Vagina (tissue), 2 donors: Measurements from ENCODE around the gene TRAPPC14. TPM values are rescaled to one million over a fixed set of nuclear protein-coding genes. Genes with fewer than 3 reads are reported as not detected.

Experiments used
- DNase-seq, 2 donors: peaks; one replicate each; pipeline ENCODE4 v3.0.0-alpha.2; 2017; ENCODE audit errors: extremely low spot score in 2 of 2
- H3K27ac ChIP-seq: fragments of 200-600 bp; sonication (generic); one replicate; pipeline ENCODE4 v1.5.1; 2019
- H3K27me3 ChIP-seq: fragments of 200-600 bp; sonication (generic); one replicate; pipeline ENCODE4 v1.5.1; 2019
- H3K36me3 ChIP-seq, 2 donors: fragments of 200-600 bp; sonication (generic); one replicate each; pipeline ENCODE4 v1.5.1; 2017 to 2019
- H3K4me1 ChIP-seq: fragments of 200-600 bp; sonication (generic); one replicate; pipeline ENCODE4 v1.5.1; 2019
- H3K4me3 ChIP-seq, 2 donors: fragments of 200-600 bp; sonication (generic); 1 replicate in 1 of 2; 2 replicates in 1 of 2; pipeline ENCODE4 v1.5.1; 2016 to 2019
- H3K9me3 ChIP-seq: fragments of 200-600 bp; sonication (generic); one replicate; pipeline ENCODE4 v1.5.1; 2019
- POLR2A ChIP-seq, 2 donors: fragments of 450-650 bp; IDR thresholded peaks; one replicate each; pipeline ENCODE4 v1.6.1; 2017; ENCODE audit warnings: antibody characterized with exemption in 2 of 2, mild to moderate bottlenecking in 2 of 2, moderate library complexity in 2 of 2
- POLR2AphosphoS5 ChIP-seq, 2 donors: sonication (generic); formaldehyde crosslinking; IDR thresholded peaks; one replicate each; pipeline ENCODE4 v1.9.0; 2017; ENCODE audit warnings: antibody characterized with exemption in 2 of 2, mild to moderate bottlenecking in 2 of 2, low read depth in 1 of 2; ENCODE audit not compliant: insufficient read depth in 1 of 2
- intact Hi-C: fragments of 100-400 bp; cut with DNase I; formaldehyde crosslinking; loops from one replicate; pipeline ENCODE4 v1.15.1; 2023
- total RNA-seq: library from RNA; depleted of rRNA; stranded (reverse); fragments of >200 nt; gene quantifications from one replicate; pipeline ENCODE4 v1.2.3, GENCODE V29; 2016
- TF ChIP-seq, protein P1 (sequence below), 3 experiments: fragments of 450-650 bp in 2 of 3; fragments of 200-600 bp in 1 of 3; sonication (generic) in 1 of 3; IDR thresholded peaks; one replicate each; pipeline ENCODE4 v1.5.1; 2017 to 2019; ENCODE audit warnings: antibody characterized with exemption in 3 of 3, mild to moderate bottlenecking in 2 of 3, moderate library complexity in 2 of 3

Gene TRAPPC14
- total RNA-seq, 1 donor from 2014 or later: 18.2 TPM

DNA sequence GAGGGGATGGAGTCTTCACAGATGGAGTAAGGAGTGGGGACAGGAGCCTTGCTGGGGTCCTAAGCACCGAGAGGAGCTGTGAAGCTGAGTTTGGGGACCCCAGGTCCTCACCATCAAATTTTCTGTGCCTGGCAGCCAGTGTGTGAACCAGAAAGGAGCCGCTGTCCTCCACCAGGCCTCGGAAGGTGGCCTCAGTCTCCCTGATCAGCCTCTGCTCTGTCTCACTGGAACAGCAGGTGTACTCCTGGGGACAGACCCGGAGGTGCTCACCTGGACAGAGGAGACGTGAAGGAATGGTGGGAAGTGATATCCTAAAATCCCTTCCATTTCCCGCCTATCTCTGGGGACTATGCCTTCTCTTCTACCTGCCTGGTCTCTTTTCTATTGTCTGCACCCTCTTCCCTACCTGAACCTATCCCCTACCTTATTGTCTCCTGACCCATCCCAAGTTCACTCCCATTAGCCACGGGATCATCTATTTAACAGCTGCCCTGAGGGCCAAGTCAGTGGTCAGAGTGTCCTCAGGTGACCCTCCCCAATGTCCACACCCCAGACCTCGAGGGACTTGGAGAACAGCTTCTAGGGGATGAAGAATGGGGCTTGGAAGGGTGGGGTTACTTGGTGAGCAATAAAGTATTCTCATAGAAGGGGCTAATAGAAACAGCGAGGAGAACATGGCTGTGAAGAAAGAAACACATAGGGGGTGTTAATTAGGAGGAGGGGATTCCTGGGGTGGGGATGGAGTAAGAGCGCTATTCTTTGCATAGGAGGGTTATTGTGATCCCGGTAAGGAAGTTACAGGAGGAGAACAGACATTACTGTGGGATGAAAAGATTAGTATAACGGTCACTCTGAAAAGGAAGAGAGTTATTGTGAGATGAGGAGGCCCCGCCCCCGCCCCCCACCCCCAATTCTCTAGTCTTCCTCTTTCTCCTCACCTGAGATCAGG, 17.8 kb upstream of the TRAPPC14 start:
- TF ChIP-seq POLR2AphosphoS5 (IDR thresholded peaks at IDR 0.05; ENCODE audit: insufficient read depth in 1 of 2, low read depth in 1 of 2) (no peak), POLR2A (IDR thresholded peaks at IDR 0.05) (no peak)
- TF ChIP-seq, protein P1, sequence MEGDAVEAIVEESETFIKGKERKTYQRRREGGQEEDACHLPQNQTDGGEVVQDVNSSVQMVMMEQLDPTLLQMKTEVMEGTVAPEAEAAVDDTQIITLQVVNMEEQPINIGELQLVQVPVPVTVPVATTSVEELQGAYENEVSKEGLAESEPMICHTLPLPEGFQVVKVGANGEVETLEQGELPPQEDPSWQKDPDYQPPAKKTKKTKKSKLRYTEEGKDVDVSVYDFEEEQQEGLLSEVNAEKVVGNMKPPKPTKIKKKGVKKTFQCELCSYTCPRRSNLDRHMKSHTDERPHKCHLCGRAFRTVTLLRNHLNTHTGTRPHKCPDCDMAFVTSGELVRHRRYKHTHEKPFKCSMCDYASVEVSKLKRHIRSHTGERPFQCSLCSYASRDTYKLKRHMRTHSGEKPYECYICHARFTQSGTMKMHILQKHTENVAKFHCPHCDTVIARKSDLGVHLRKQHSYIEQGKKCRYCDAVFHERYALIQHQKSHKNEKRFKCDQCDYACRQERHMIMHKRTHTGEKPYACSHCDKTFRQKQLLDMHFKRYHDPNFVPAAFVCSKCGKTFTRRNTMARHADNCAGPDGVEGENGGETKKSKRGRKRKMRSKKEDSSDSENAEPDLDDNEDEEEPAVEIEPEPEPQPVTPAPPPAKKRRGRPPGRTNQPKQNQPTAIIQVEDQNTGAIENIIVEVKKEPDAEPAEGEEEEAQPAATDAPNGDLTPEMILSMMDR (IDR thresholded peaks at IDR 0.05): no peak
- Histone ChIP-seq H3K36me3 (no peaks in the 10 kb centered on the region), H3K4me1 (peaks cover 20% of the 10 kb centered on the region), H3K27me3 (no peaks in the 10 kb centered on the region), H3K27ac (peak overlapping the region; percentile 46), H3K4me3 (peak overlapping the region; percentile 49 to 50), H3K9me3 (no peaks in the 10 kb centered on the region)
- DNase-seq: no peak
- intact Hi-C loops: no loop called here

- intact Hi-C loops: no loop called here
- H3K36me3 ChIP-seq: no peaks in the 10 kb centered on the region
- TF ChIP-seq POLR2A (IDR thresholded peaks at IDR 0.05): no peak
- TF ChIP-seq, protein P1 (IDR thresholded peaks at IDR 0.05): no peak
- TF ChIP-seq POLR2AphosphoS5 (IDR thresholded peaks at IDR 0.05; ENCODE audit: insufficient read depth in 1 of 2, low read depth in 1 of 2): no peak
- no peak overlapping the region for H3K27ac ChIP-seq
- peaks cover 20% of the 10 kb centered on the region for H3K4me1 ChIP-seq
- H3K4me3 ChIP-seq: no peak overlapping the region
- H3K9me3 ChIP-seq: no peaks in the 10 kb centered on the region
- no peak for DNase-seq
- no peaks in the 10 kb centered on the region for H3K27me3 ChIP-seq
Observed at GRCh38 chr7:100175296-100175935, 16.9 kb upstream of the TRAPPC14 start.

GRCh38 chr7:100174582-100174981, 16.1 kb upstream of the TRAPPC14 start:
- Histone ChIP-seq H3K36me3 (no peaks in the 10 kb centered on the region), H3K4me3 (no peak overlapping the region), H3K27ac (no peak overlapping the region), H3K27me3 (no peaks in the 10 kb centered on the region), H3K9me3 (no peaks in the 10 kb centered on the region), H3K4me1 (peaks cover 20% of the 10 kb centered on the region)
- intact Hi-C loops: no loop called here
- no peak for DNase-seq
- TF ChIP-seq POLR2AphosphoS5 (IDR thresholded peaks at IDR 0.05; ENCODE audit: insufficient read depth in 1 of 2, low read depth in 1 of 2) (no peak), POLR2A (IDR thresholded peaks at IDR 0.05) (no peak)
- TF ChIP-seq, protein P1 (IDR thresholded peaks at IDR 0.05): no peak

- DNase-seq: no peak
- H3K36me3 ChIP-seq: no peaks in the 10 kb centered on the region
- TF ChIP-seq POLR2AphosphoS5 (IDR thresholded peaks at IDR 0.05; ENCODE audit: insufficient read depth in 1 of 2, low read depth in 1 of 2) (no peak), POLR2A (IDR thresholded peaks at IDR 0.05) (no peak)
- TF ChIP-seq, protein P1 (IDR thresholded peaks at IDR 0.05): no peak
- H3K27me3 ChIP-seq: no peaks in the 10 kb centered on the region
- no peak overlapping the region for H3K4me3 ChIP-seq
- intact Hi-C loops: no loop called here
- no peaks in the 10 kb centered on the region for H3K9me3 ChIP-seq
- peaks cover 24% of the 10 kb centered on the region for H3K4me1 ChIP-seq
- H3K27ac ChIP-seq: no peak overlapping the region
Observed at GRCh38 chr7:100173806-100174495, 15.4 kb upstream of the TRAPPC14 start.
